B cell (primary cell): ENCODE results near the gene OSBPL1A.

Experiments
- EZH2 ChIP-seq: IDR thresholded peaks from 2 replicates; pipeline ENCODE4 v1.6.1; 2012; ENCODE audit warnings: borderline replicate concordance, low read depth, mild to moderate bottlenecking, moderate library complexity, low read length; ENCODE audit not compliant: insufficient read depth, poor library complexity, severe bottlenecking
- TF ChIP-seq, protein P1 (sequence below): fragments of 200-600 bp; IDR thresholded peaks from one replicate; pipeline ENCODE4 v1.8.0; 2022; ENCODE audit warnings: antibody characterized with exemption, mild to moderate bottlenecking

DNA sequence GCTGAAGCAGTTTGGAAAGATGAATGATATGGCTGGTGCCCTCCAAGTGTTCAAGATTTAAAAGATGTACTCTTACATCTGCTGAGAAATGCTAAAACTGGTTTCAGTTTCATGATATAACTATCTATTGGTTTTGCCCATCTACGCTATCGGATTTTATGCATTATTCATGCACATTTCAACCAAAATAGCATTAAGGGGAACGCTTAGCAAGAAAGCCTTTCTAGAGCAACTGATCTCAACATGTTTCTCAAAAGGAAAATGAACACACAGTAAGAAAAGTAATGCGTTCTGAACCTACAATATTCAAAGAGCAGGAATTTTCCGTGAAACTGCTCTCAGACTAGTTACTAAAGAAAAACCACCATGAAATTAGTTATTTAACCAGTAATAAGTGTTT lies 164.8 kb downstream of the OSBPL1A start:
- TF ChIP-seq, protein P1, sequence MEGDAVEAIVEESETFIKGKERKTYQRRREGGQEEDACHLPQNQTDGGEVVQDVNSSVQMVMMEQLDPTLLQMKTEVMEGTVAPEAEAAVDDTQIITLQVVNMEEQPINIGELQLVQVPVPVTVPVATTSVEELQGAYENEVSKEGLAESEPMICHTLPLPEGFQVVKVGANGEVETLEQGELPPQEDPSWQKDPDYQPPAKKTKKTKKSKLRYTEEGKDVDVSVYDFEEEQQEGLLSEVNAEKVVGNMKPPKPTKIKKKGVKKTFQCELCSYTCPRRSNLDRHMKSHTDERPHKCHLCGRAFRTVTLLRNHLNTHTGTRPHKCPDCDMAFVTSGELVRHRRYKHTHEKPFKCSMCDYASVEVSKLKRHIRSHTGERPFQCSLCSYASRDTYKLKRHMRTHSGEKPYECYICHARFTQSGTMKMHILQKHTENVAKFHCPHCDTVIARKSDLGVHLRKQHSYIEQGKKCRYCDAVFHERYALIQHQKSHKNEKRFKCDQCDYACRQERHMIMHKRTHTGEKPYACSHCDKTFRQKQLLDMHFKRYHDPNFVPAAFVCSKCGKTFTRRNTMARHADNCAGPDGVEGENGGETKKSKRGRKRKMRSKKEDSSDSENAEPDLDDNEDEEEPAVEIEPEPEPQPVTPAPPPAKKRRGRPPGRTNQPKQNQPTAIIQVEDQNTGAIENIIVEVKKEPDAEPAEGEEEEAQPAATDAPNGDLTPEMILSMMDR = no peak
- TF ChIP-seq EZH2 = no peak
